Testis (tissue), 2 donors: ENCODE measurements around the gene TNRC6B.

Experiments
- CTCF ChIP-seq, 3 experiments: fragments of 450-650 bp in 2 of 3; fragments of 200-600 bp in 1 of 3; sonication (generic) in 1 of 3; IDR thresholded peaks; one replicate each; pipeline ENCODE4 v1.5.1; 2016 to 2019; ENCODE audit warnings: antibody characterized with exemption in 3 of 3, mild to moderate bottlenecking in 2 of 3, moderate library complexity in 1 of 3
- POLR2A ChIP-seq: fragments of 450-650 bp; IDR thresholded peaks from one replicate; pipeline ENCODE4 v1.6.1; 2017; ENCODE audit warnings: antibody characterized with exemption, mild to moderate bottlenecking, moderate library complexity

- no peak for TF ChIP-seq POLR2A
- TF ChIP-seq CTCF (IDR thresholded peaks at IDR 0.05): no peak
Measured at GRCh38 chr22:40270748-40271373, 93.1 kb downstream of the TNRC6B start.
